ENCODE measurements around the gene FLG.

DNA sequence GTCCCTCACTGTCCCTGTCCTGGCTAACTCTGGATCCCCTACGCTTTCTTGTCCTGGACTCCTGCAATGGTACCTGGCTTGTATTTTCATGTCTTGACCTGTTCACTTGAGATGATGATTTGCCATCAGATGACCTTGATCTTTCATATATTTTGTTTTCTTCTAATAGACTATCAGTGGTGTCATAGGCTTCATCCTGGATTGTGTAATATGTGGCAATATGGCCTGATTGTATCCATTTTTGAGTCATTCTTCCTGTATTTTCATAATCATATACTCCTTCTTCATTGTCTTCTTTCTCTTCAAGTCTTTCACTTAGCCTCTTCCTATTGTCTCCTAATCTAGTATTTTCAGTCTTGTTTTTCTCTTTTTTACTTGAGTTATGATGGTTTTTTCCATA, 11.1 kb downstream of the FLG start:
- TF ChIP-seq CTCF (IDR thresholded peaks at IDR 0.05) (no peak), POLR2A (IDR thresholded peaks at IDR 0.05) (no peak)

Measured in vagina (tissue), 2 donors.